Activated naive CD4-positive, alpha-beta T cell treated with anti-CD3 and anti-CD28 coated beads for 36 hours (primary cell): ENCODE results near the gene DRC7. TPM values are rescaled to one million over a fixed set of nuclear protein-coding genes. Genes with fewer than 3 reads are reported as not detected.

ENCODE experiments used
- CTCF ChIA-PET: fragments of 350-600 bp; sonication (Branson Sonifier 250); formaldehyde crosslinking; loops from one replicate; lab custom pipeline; 2021; ENCODE audit warnings: antibody characterized with exemption; lab: Charles Lee
- DNase-seq: peaks from one replicate; pipeline ENCODE4 v3.0.0-alpha.2; 2020
- H3K27ac Mint-ChIP-seq: one replicate; pipeline ENCODE4 v1.8.0; 2021; ENCODE audit warnings: mild to moderate bottlenecking, mixed read lengths
- H3K27me3 Mint-ChIP-seq: one replicate; pipeline ENCODE4 v1.8.0; 2021; ENCODE audit warnings: low read depth, mixed read lengths
- H3K36me3 Mint-ChIP-seq: one replicate; pipeline ENCODE4 v1.8.0; 2021; ENCODE audit warnings: low read depth, mixed read lengths
- H3K4me1 Mint-ChIP-seq: one replicate; pipeline ENCODE4 v1.8.0; 2021; ENCODE audit warnings: low read depth, mixed read lengths
- H3K4me3 Mint-ChIP-seq: one replicate; pipeline ENCODE4 v1.8.0; 2021; ENCODE audit warnings: mild to moderate bottlenecking, moderate library complexity, mixed read lengths
- H3K9me3 Mint-ChIP-seq: one replicate; pipeline ENCODE4 v1.8.0; 2021; ENCODE audit warnings: mixed read lengths
- intact Hi-C: fragments of 100-400 bp; cut with micrococcal nuclease; formaldehyde crosslinking; loops from one replicate; pipeline ENCODE4 v1.15.1; 2023
- total RNA-seq, 2 experiments: library from RNA; stranded (reverse); gene quantifications; one replicate each; pipeline ENCODE4 v1.2.3, GENCODE V29; 2021

The DRC7 gene
- total RNA-seq, 2 experiments from 2014 or later: 0.49 TPM; not detected in 1

DNA sequence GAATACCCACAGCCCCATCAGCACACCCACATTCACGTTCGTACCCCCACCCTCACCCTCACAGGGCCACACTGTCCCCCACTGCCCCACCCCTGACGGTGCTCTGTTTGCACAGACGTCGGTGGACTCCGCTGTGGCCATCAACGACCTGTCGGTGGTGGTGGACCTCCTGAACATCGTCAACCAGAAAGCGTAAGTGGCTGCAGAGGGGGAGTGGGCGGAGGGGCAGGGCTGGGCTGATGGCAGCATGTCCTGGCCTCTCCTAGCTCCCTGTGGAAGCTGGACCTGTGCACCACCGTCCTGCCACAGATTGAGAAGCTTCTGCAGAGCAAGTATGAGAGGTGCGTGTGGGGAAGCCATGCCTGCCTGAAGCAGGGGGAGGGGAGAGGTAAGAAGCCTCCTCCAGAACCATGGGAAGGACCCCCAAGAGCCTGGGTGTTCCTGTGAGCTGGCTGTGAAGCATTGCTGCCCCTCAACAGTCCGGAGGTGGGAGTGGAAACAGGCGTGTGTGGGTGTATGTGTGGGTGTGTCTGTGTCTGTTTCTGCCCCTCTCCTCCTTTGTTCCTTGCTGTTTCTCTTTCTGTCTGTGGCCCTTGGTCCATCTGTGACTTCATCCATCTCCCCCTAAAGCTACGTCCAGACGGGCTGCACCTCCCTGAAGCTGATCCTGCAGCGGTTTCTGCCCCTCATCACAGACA, 61.3 kb downstream of the DRC7 start:
- DNase-seq: no peak
- intact Hi-C loops: loop anchor here (2.0 kb wide), 2 partner anchors 47 to 143 kb away; partner anchors contain the start of gene KIFC3
- Mint-ChIP-seq H3K36me3 (peaks cover 10% of the 10 kb centered on the region), H3K27me3 (no peaks in the 10 kb centered on the region), H3K9me3 (no peaks in the 10 kb centered on the region), H3K27ac (no peak overlapping the region), H3K4me1 (no peaks in the 10 kb centered on the region), H3K4me3 (no peak overlapping the region)
- CTCF ChIA-PET: interaction anchor here (1.3 to 1.9 kb wide), 4 partner anchors 14 to 143 kb away, joined by 4 to 7 read pairs (median 4); no protein-coding TSS in a partner anchor

DNA sequence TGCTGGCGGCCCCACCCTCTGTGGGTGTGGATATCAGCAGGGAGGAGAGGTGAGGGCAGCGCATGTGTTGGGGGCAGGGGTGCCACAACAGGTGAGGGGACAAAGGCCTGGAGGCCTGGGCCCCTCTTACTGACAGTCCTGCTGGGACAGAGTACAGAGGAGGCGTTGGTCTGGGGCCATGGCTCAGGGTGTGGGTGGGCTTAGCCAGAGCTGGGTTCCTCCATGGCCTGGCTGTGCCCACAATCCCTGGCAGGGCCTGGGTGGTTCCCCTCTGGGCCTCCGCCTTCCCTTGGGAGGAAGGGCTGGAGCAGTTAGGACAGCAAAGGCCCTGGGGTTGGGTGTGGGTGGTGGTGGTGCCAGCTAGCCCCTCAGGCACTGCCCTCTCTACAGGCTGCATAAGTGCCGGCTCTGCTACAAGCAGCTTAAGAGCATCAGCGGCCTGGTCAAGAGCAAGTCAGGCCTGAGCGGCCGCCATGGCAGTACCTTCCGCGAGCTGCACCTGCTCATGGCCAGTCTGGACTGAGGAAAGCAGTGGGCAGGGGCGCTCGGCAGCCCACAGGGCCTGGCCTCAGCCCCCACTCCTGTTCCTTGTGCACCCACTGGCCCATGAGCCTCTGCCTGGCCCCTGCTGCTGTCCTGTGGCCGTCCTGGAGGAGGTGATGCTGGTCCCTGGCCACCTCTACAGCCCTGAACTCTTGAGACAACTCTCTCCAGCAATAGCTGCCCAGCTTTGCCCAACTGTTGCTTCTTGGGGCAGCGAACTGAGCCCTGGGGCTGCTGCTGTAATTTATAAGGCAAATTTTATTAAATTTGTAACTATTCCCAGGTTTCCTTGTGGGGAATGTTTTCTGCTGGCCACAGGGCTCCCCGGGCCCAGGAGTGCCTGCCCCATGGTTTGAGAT, 62.1 kb downstream of the DRC7 start:
- H3K27me3 Mint-ChIP-seq: no peaks in the 10 kb centered on the region
- H3K4me1 Mint-ChIP-seq: no peaks in the 10 kb centered on the region
- intact Hi-C loops: loop anchor here (1.0 to 2.0 kb wide), 7 partner anchors 21 to 249 kb away; partner anchors contain the start of genes KATNB1, KIFC3 and USB1
- no peak overlapping the region for H3K4me3 Mint-ChIP-seq
- H3K27ac Mint-ChIP-seq: no peak overlapping the region
- H3K9me3 Mint-ChIP-seq: no peaks in the 10 kb centered on the region
- CTCF ChIA-PET: interaction anchor here (0.7 to 2.2 kb wide), 9 partner anchors 16 to 477 kb away, joined by 3 to 7 read pairs (median 4); no protein-coding TSS in a partner anchor
- DNase-seq: no peak
- peaks cover 10% of the 10 kb centered on the region for H3K36me3 Mint-ChIP-seq

DNA sequence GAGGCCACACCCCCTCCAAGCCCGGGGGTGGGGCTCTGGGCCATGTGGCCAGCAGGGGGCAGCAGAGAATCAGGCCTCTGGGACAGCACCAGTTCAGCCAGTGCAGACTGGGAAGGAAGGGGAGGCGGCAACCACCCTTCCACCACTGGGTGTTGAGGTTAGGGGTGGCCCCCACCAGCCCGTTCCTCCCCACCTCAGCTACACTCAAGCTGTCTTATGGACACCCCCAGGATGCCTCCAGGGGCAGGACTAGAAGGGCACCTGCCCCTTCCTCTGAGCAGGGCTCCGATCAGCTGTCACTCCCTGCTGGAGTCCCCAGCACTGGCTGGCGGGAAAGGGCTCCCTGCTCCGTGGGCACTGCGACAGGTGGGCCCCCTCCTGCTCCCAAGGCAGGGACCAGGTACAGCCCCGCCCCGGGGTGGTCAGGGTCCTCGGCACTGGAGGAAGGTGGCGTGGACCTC, 62.8 kb downstream of the DRC7 start:
- CTCF ChIA-PET: interaction anchor here (0.6 to 2.2 kb wide), 10 partner anchors 17 to 477 kb away, joined by 3 to 7 read pairs (median 4); no protein-coding TSS in a partner anchor
- Mint-ChIP-seq H3K27ac (no peak overlapping the region), H3K4me1 (no peaks in the 10 kb centered on the region), H3K27me3 (no peaks in the 10 kb centered on the region), H3K4me3 (no peak overlapping the region), H3K9me3 (no peaks in the 10 kb centered on the region), H3K36me3 (peaks cover 10% of the 10 kb centered on the region)
- DNase-seq: peak; percentile 94
- intact Hi-C loops: loop anchor here (1.0 to 2.0 kb wide), 7 partner anchors 22 to 248 kb away; partner anchors contain the start of genes KATNB1, KIFC3 and USB1

DNA sequence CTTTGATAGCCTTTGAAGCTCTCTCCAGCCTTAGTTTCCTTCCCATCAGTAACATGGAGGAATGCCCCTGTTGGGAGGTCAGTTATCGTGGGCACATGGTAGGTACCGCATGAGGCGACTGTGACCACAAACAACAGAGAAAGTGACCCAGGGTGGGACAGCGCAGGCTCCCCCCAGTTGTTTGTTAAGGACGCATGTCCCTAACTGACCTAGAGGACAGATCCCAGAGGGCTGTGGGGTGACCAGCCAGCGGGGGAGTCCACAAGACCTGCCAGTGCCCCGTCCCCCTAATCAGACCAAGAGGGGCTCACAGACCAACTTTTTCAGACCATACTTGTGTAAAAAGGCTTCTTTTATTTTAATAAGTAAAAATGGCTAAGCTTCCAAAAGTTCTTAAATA, 63.3 kb downstream of the DRC7 start:
- H3K4me1 Mint-ChIP-seq: no peaks in the 10 kb centered on the region
- peaks cover 10% of the 10 kb centered on the region for H3K36me3 Mint-ChIP-seq
- H3K4me3 Mint-ChIP-seq: no peak overlapping the region
- CTCF ChIA-PET: interaction anchor here (0.6 to 2.2 kb wide), 6 partner anchors 17 to 176 kb away, joined by 3 to 6 read pairs (median 4); no protein-coding TSS in a partner anchor
- H3K9me3 Mint-ChIP-seq: no peaks in the 10 kb centered on the region
- H3K27me3 Mint-ChIP-seq: no peaks in the 10 kb centered on the region
- no peak for DNase-seq
- no peak overlapping the region for H3K27ac Mint-ChIP-seq
- intact Hi-C loops: loop anchor here (1.0 to 2.0 kb wide), 7 partner anchors 23 to 247 kb away; partner anchors contain the start of genes KATNB1, KIFC3 and USB1

DNA sequence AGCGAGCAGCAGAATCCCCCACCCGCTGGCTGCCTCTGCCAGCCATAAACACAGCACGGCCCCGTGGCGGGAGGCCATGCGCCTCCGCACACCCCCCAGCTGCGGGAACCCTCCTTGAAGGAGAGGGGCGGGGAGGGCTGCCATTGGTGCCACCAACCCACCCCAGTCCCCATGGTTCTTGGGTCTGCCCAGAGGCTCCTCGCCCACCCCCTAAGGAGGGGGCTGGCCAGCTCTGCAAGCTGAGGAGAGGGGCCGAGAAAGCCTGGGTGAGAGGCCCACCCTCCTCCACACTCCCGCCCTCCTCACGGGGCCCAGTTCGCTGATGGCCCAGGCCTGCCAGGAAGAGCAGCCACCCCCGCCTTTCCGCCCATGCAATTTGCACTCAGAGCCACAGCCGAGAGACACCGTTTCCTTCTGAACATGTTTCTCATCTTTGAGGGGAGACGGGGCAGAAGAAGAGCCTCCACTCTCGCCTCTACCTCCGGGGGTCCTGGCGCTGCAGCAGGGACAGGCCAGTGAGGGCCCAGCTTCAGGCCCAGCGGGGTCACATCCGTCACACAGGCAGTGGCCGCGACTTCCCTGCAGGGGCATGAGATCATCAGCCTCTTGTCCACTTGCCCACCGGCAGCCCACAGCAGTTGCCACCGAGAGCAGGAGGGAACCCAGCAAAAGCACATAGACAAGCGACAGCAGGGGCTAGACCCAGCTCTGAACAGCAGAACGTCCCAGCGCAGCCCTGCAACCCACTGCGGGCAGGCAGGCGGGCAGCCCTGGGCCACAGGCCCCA, 63.9 kb downstream of the DRC7 start:
- no peaks in the 10 kb centered on the region for H3K9me3 Mint-ChIP-seq
- no peaks in the 10 kb centered on the region for H3K4me1 Mint-ChIP-seq
- H3K4me3 Mint-ChIP-seq: no peak overlapping the region
- no peak overlapping the region for H3K27ac Mint-ChIP-seq
- peaks cover 10% of the 10 kb centered on the region for H3K36me3 Mint-ChIP-seq
- no peak for DNase-seq
- CTCF ChIA-PET: interaction anchor here (0.6 to 2.2 kb wide), 4 partner anchors 10 to 46 kb away, joined by 3 to 6 read pairs (median 3); no protein-coding TSS in a partner anchor
- no peaks in the 10 kb centered on the region for H3K27me3 Mint-ChIP-seq
- intact Hi-C loops: no loop called here

DNA sequence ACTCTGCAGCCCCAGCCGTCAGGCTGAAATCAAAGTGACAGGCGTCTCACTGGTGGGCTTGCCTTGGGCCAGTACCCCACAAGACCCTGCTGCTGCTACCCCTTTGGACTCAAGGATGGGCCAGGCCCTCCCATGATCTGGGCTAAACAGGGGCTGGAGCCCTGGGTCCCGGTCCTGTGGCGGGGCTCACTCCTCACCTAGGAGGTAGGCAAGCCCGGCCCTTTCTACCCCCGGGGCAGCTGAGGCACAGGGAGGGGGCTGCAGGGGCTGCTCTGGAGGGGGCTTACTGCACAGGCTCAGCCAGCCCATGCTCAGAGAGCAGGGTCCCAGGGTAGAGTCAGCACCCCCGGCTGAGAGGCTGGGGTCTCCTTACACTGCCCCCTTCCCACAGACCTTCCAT, 64.5 kb downstream of the DRC7 start:
- intact Hi-C loops: no loop called here
- Mint-ChIP-seq H3K36me3 (peaks cover 7% of the 10 kb centered on the region), H3K4me3 (no peak overlapping the region), H3K27me3 (no peaks in the 10 kb centered on the region), H3K4me1 (no peaks in the 10 kb centered on the region), H3K9me3 (no peaks in the 10 kb centered on the region), H3K27ac (no peak overlapping the region)
- CTCF ChIA-PET: interaction anchor here (1.3 kb wide), 1 partner anchor 10 kb away, joined by 3 read pairs; no protein-coding TSS in a partner anchor
- no peak for DNase-seq

DNA sequence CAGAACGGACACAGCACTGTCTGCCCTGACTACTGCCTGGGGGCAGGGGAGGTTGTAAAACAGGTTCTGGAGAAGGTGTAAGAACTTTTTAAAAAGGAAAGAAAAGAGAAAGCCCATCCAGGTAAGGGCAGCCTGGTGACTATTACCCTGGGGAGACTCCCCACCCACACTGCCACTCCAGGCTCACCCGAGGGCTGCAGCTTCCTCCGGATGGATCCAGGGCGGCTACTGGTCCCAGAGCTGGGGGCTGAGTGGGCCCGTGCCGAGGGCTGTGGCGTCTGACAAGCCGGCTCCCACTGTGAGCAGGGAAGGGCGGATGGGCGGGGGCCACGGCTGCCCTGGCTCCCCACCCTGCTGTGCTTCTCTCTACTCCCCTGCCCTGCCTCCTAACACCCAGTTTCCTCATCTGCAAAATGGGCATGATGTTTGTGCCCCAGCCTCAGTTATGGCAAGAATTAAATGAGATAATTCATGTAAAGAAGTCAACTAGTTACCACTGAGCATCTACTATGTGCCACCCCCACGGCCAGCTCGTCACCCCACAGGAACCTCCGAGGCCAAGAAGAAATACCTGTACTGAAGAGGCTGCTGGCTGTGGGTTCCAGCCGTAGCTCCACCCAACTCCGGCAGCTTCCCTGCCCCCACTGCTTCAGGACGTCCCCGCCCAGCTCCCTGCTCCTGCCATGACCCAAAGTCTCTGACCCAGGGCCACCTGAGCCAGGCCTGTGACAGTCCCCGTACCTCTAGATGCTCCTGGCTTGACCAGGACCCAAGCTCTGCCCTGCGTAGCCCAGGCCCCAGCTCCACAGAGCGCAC, 65.1 kb downstream of the DRC7 start:
- intact Hi-C loops: no loop called here
- CTCF ChIA-PET: interaction anchor here (1.0 to 1.5 kb wide), 3 partner anchors 10 to 184 kb away, joined by 3 to 4 read pairs (median 3); no protein-coding TSS in a partner anchor

DNA sequence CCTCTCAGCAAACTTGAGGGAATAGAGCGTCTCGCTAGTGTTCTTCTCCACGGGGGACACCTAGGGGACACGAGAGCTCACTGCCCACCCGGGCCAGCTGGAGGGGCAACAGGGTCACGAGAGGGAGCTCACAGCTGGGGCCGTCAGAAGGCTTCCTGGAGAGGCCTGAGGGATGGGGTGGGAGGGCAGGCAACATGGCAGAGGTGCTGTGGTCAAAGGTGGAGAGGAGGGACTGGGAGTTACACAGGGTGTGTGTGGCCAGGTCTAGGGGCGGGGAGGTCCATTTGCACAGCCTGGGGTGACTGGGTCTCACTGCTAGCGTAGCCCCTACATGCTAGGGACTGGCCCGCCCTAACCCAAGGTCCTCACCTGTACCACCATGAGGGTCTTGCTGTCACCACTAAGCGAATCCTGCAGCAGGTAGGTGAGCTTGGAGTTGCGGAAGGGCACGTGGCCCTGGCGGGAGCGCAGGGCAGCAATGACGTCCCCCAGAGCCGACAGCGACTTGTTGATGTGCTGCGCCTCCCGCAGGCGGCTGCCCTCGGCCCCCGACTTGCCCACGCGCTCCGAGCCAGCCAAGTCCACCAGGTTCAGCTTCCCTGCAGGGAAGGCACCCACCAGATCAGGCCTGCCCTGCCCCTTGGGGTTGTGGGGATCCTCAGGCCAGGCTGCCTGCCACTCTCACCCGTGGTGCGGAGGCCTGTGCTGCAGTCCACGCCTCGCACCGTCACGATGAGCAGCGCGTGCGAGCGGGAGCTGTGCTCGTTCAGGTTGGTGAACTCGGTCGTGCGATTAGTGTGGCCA, 66.0 kb downstream of the DRC7 start:
- Mint-ChIP-seq H3K9me3 (no peaks in the 10 kb centered on the region), H3K36me3 (peaks cover 5% of the 10 kb centered on the region), H3K27ac (no peak overlapping the region), H3K27me3 (no peaks in the 10 kb centered on the region), H3K4me1 (no peaks in the 10 kb centered on the region), H3K4me3 (no peak overlapping the region)
- no peak for DNase-seq
- intact Hi-C loops: no loop called here
- CTCF ChIA-PET: interaction anchor here (0.5 to 1.5 kb wide), 3 partner anchors 9 to 184 kb away, joined by 3 to 4 read pairs (median 3); no protein-coding TSS in a partner anchor

More for the DNA sequence above, 65.1 kb downstream of the DRC7 start:
- Mint-ChIP-seq H3K27me3 (no peaks in the 10 kb centered on the region), H3K27ac (no peak overlapping the region), H3K4me3 (no peak overlapping the region), H3K4me1 (no peaks in the 10 kb centered on the region), H3K9me3 (no peaks in the 10 kb centered on the region), H3K36me3 (peaks cover 6% of the 10 kb centered on the region)
- DNase-seq: no peak

DNA sequence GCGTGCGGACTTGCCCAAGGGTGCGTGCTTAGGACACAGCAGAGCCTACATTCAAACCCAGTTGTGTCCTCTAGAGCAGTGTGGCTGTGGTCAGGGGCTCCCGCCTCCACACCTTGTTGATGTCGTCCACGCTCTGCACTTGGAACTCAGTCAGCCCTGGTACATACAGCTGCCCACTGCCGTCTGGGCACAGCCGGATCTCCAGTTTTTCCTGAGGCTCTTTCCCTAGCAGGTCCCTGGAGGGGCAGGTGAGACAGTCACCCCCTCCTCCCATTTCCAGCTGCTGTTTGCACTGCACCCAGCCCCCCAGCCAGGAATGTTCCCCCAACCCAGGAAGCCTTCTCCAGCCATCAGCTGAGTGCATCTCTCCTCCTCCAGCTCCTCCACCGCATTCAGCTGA, 66.7 kb downstream of the DRC7 start:
- Mint-ChIP-seq H3K4me1 (no peaks in the 10 kb centered on the region), H3K4me3 (no peak overlapping the region), H3K27me3 (no peaks in the 10 kb centered on the region), H3K9me3 (no peaks in the 10 kb centered on the region), H3K27ac (no peak overlapping the region), H3K36me3 (peaks cover under 1% of the 10 kb centered on the region)
- no peak for DNase-seq
- intact Hi-C loops: no loop called here
- CTCF ChIA-PET: no interaction called here

DNA sequence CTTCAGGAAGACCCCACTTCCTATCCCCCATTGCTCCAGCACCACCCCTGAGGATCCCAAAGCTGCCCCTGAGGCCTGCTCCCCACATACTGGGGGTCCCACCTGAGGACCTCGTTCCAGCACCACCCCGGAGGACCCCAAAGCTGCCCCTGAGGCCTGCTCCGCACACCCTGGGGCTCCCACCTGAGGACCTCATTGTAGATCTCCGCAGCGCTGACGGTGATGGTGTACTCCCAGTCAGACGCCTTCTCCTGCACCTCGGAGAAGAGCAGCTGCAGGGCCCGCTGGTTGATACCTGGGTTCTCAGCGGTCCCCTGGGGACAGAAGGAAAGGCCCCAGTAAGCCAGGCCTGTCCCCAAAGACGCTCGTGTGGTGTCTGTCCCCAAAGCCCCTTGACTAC, 67.4 kb downstream of the DRC7 start:
- no peak for DNase-seq
- Mint-ChIP-seq H3K27ac (no peak overlapping the region), H3K4me1 (no peaks in the 10 kb centered on the region), H3K9me3 (no peaks in the 10 kb centered on the region), H3K4me3 (no peak overlapping the region), H3K36me3 (no peaks in the 10 kb centered on the region), H3K27me3 (no peaks in the 10 kb centered on the region)
- intact Hi-C loops: no loop called here
- CTCF ChIA-PET: no interaction called here
